Stimulated activated CD8-positive, alpha-beta memory T cell treated with anti-CD3 and anti-CD28 coated beads, Interleukin-7, amount 100 ng/mL, for 24 hours (primary cell): Measurements from ENCODE around the gene ASAP2.
"Not testable (repeated sequence)": the region's sequence is repeated elsewhere in the genome, so short reads cannot be mapped to it uniquely, and the experiment has no call there.

Experiments used
- DNase-seq: peaks from one replicate; pipeline ENCODE4 v3.0.0-alpha.2; 2020; ENCODE audit warnings: low read depth

The ASAP2 gene

DNA sequence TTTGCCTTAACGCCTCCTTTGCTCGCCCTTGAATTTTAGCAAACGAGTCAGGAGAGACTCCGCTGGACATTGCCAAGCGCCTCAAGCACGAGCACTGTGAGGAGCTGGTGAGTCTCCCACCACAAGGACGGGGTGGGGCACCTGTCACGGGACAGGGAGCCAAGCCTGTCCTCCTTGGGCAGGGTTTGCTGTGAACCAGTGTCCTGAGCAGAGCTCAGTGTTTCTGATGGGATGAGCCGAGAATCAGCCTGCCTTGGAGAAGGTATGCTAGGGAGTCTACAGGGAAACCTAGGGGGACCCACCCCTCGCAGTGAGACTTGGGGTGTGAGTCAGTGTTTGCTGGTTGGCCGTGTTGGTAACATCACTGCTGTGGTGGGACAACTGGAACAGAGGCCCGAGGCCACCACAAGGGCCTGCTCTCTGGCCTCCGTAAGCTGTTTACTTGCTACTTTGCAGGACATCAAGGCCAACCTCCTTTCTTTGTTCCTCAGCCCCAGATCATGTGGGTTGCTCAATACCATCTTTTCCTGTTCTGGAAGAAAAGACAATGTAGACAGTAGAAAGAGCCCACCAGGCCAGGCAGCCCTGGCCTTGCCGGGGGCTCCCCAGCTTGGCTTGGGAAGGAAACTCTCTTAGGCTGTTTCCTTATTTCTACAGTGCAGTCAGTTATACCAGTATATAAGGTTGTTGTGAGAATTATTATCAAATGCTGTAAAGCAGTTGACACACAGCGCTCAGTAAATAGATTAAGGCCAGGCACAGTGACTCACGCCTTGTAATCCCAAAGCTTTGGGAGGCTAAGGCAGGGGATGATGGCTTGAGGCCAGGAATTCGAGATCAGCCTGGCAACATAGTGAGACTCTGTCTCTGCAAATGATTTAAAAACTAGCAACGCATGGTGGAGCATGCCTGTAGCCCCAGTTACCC is 174.4 kb downstream of the ASAP2 start:
- DNase-seq, result no peak

DNA sequence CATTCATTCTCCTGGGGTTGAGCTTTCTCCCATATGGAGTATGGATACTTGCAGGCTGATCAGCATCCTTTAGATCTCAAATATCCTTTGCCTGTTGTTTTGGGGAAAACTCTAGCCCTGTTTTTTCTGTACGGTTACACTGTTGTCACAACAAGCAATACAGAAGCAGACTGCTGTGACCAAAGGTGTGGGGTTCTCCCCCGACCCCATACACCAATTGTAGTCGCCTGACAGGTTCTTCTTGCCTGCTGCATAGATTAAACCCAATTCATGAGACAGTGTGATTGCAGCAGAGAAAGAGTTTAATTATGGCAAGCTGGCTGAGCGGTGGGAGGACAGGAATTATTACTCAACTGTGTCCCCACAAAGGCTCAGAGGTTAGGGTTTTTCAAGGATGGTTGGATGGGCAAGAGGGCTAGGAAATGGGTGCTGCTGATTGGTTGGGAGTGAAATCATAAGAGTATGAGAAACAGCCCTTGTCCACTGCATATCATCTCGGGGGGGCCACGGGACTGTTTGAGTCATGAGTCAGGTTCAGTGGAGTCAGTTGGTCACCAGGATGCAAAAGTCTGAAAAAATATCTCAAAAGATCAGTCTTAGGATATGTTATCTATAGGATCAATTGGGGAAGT is 176.1 kb downstream of the ASAP2 start:
- DNase-seq, result no peak

- no peak for DNase-seq
These were observed 177.9 kb downstream of the ASAP2 start for GRCh38 chr2:9384521-9384920.

DNA sequence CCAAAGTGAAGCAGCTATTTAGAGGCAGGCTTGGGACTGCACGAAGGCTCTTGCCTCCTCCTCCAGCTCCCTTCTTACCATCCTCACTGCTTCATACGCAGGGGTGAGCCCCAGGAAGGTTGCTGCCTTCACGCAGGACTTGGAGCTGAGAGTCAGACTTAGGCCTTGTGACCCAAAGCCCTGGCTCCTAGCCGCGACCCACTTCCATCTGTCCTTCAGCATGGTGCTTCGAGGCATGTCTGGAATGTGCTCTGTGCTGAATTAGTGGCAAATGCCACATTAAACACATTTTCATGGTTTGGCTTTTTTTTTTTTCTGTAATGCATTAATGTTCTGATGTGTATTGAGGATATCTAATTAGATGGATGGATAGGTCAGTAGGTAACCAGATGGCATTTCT is 179.2 kb downstream of the ASAP2 start:
- DNase-seq, result no peak

DNA sequence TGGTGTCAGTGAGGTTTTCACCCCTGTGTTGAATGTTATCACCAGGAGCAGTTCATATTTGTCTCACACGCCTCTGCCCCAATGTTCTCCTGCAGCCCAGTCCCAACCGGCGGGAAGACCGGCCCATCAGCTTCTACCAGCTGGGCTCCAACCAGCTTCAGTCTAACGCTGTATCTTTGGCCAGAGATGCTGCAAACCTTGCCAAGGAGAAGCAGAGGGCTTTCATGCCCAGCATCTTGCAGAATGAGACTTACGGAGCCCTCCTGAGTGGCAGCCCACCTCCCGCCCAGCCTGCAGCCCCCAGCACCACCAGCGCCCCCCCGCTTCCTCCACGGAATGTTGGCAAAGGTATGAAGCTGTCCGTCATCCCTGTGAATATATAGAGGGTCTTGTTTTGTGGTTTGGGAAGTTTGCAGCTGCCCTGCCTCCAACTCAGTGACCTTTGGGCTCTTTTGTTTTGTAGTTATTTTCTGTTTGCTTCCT is 181.6 kb downstream of the ASAP2 start:
- DNase-seq, result no peak

- no peak for DNase-seq
These were observed 182.6 kb downstream of the ASAP2 start for GRCh38 chr2:9388950-9389911.

DNA sequence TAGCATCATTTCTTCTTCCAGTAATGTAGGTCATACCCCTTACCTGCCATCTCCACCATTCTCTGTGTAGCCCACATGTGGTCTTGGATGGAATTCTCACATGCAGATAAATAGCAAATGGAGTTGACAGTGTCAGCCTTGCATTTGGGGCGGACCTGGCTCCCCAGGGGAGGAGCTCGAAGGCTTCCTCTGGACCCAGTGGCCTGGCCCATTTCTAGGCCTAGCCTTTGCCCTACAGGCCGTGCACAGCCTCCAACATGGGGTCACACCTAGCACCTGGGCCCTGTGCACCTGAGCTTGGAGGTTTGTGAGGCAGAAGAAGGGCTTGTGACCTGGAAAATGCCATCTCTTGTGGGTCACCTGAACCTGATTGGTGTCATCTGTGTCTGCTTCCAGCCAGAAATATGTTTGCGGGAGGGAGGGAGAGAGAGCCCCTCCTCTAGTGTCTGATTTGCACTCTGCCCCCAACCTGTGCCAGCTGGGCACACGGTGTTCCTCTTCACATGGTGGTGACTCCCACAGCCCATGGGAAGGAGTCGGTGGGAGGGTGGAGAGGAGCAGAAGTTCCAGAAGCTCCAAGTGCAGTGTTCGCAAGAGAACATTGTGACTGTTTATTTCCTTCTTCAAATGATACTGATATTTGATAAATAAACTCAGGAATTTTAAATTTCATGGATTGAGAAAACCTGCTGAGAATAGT is 183.7 kb downstream of the ASAP2 start:
- no peak for DNase-seq

DNA sequence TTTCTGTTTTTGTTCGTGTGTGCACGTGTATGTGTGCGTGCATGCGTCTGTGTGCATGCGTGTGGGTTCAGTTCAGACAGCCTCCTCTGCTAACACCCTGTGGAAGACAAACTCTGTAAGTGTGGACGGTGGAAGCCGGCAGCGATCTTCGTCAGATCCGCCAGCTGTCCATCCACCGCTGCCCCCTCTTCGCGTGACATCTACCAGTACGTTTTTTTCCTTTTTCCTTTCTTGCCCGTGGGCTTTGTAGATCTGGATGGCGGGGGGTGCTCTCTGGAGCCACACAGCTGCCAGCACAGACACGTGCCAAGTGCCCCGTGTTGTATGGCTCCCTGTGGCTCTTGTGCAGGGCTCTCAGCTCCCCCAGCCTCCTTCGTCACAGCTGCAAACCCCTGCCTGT is 184.4 kb downstream of the ASAP2 start:
- DNase-seq, result no peak

- DNase-seq, result no peak
These were observed 185.5 kb downstream of the ASAP2 start for GRCh38 chr2:9391961-9392720.

DNA sequence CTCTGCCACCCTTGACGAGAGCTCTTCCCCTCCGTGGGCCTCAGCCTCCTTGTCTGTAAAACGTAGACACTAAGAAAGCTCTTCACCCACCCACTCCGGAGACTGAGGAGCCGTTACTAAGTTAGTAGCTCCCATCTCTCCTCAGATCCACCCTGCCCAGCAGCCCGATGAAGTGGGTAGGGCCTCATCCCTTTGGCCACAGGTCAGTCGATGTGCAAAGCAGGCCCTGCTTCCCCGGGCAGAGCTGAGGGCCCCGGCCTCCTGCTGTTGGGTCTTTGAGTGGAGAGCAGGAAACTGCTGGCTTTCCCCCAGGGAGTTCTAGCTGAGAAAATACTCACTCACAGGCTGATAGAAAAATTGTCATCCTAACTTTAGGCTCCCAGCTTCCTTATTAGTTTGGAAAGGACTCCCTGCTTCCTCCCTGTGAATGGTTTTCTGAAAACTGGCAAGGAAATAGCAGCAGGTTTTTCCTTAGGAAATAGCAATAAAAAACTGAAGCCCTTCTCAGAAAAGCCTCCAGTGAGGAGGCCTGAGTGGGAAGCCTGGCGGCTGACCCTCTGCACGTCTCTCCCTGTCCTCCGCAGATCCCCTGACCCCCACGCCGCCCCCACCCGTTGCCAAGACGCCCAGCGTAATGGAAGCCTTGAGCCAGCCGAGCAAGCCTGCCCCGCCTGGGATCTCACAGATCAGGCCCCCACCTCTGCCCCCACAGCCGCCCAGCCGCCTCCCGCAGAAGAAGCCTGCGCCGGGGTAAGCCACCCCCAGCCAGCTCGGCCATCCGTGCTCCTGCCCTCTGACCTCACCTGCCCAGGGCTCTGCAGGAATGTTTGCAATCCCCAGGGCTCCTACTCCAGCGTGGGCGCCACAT is 186.5 kb downstream of the ASAP2 start:
- no peak for DNase-seq

DNA sequence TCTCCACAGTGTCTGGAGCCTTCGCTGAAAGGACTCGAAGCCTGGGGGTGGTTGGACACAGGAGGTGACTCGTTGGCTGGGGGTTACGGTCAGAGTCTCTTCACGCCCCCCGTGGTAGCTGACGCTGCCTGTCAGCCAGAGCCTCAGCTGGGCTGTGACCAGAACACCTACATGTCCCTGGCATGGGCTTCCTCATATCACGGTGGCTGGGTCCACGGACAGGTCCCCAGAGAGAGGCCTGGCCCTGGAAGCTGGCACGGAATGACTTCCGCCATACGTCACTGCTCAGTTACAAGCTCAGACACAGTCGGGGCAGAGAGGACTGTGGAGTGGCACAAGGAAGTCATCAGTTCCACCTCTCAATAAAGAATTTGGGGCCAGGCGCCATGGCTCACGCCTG is 188.2 kb downstream of the ASAP2 start:
- DNase-seq, result no peak

DNA sequence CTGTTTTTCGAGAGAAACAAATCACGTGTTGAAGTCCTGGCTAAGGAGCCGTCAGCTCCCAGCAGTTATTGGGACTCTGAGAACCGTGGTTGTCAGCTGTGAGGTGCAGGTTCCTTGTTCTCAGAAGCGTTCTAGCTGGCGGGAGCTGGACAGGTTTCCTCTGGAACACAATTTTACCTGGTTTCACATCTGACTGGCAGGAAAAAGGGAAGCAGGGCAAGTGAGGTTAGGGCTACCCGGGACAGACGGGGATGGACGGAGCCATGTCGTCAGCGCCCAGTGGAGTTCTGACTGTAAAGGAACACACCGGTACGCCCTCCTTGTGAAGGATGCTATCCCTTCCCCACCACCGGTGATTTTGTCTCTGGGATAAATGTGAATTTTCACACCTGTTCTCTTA is 190.6 kb downstream of the ASAP2 start:
- no peak for DNase-seq

DNA sequence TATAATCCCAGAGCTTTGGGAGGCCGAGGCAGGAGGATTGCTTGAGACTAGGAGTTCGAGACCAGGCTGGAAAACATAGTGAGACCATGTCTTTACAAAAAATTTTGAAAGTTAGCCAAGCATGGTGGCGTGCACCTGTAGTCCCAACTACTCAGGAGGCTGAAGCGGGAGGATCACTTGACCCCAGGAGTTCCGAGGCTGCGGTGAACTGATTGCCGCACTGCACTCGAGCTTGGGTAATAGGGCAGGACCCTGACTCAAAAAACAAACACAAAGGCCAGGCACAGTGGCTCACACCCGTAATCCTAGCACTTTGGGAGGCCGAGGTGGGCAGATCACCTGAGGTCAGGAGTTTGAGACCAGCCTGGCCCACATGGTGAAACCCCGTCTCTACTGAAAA is 191.6 kb downstream of the ASAP2 start:
- DNase-seq, result not testable (repeated sequence)

DNA sequence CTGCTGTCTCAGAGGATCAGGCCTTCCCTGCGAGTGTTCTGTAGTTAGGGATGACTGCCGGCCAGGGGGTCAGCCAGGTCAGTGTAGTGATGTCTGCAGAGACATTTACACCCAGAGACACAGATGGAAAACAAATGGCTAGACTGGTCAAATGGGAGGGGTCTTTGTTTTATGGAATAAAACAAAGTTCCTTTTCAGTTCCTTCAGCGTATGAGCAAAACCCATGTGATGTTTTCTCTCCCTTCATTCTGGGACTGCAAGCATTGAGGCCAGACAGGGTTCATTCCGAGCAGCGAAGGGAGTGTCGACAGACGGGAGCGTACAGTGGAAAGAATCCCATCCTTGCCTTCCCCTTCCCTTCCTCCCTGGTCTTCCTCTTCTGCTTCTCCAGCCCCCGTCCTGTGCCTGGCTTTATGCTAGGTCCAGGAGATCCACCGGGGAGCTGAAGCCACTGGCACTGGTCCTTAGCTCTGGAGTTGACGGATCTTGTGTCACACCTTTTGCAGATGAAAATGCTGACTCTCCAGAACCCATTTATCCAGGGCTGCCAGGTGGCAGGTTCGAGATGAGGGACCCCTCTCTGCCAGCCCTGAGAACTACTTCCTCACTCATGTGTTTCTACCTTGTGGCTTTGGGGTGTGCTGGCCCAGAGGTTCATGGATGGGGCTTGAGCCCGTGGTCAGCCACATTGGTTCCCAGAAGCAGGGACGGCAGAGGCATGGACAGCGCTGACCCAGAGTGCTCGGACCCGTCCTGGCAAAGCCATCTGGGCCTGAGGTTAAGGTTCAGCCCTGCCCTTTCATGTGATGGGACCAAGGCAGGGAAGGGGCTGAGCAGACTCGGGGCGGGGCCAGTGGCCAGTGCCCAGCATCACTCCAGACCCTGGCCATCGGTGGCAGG is 192.5 kb downstream of the ASAP2 start:
- DNase-seq, result no peak

GRCh38 chr2:9400268-9401058 is 193.9 kb downstream of the ASAP2 start:
- DNase-seq, result no peak

- no peak for DNase-seq
These were observed 194.5 kb downstream of the ASAP2 start for GRCh38 chr2:9401059-9401547.

DNA sequence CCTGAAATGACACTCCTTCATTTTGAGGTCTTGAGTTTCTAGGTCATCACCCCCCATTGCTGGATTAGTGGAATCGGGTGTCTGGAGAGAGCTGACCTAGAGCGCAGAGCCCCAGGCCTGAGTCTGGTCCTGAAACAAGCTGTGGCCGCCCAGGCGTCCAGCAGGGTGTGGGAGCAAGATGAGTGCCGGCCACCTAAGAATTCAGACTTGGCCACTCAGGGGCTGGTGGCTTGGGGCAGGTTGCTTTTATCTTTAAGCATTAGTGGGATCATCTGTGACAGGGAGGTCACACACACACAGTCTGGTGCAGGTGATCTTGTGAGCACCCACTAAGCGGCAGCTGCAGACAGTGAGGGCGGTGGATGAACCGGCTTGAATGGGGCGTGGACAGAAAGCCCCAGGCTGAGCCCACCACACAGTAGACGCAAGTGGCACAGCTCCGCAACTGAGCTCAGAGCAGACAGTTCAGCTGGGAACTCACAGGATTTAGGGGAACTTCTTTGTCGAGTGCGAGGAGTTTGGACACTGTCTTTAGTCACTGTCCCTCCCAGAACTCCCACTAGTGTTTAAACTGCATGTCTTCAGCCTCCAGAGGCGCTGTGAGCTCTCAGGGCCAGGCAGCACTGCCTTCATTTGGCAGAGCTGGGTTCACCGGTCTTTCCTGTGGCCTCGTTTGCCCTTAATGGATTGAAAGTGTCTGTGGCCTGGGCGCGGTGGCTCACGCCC is 195.2 kb downstream of the ASAP2 start:
- DNase-seq, result no peak
